SHP77 treated with DMSO at 0.1 percent for 48 hours (cell line): Measurements from ENCODE around the gene TBC1D22A.
A peak's percentile ranks its signal among the peaks of the same experiment; 100 is the strongest.

Experiments
- DNase-seq: peaks from one replicate; lab custom pipeline; 2025; lab: John Stamatoyannopoulos, UW

TBC1D22A gene

GRCh38 chr22:46958658-46959057 is 196.2 kb downstream of the TBC1D22A start:
- no peak for DNase-seq

DNA sequence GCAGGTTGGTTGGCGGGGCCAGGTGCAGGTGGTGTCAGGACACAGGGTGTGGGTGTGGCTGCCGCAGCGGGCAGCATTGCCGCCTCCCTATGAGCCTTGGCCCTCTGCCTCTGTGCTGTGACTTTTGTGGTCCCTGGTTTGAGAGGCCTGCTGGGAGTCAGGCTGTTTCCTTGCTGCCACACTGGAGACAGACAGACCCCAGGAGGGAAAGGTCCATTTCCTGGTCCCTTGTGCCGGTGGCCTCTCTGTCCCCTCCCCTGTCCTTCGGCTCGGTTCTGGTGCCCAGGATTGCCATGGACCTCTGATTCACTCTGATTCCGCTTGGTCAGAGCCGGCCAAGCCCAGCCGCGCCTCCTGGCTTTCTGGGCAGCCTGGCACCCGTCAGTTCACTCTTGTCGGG is 196.9 kb downstream of the TBC1D22A start:
- no peak for DNase-seq

DNA sequence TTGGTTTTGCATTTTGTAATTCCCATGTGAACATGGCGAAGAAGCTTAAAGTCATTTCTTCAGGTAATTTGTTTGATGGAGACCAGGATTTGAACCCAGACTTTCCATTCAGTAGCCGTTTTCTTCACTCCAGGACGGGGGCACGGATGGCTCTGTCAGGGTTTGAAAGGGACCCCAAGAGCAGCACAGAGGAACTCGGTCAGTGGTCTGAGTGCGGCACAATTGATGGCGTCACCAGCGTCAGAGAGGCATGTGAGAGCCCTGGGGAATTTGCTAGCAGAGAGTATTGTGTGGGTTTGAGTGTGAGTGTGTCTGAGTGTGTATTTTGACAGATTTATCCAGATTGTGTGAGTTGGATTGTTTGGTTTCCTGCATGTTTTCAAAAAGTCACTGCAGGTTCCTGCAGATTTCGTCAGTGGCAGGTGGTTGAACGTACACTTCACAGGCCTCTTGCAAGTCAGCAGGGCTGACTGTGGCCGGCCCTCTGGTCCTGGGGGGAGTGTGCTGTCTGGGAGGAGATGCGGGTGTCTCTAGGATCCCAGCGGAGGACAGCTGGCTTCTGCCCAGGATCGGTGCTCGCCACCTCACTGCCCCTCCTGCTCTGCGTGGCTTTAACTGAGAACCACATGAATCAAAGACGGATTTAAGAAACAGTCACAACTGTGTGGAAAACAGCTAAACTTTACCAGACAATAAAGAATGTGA is 199.3 kb downstream of the TBC1D22A start:
- no peak for DNase-seq

DNA sequence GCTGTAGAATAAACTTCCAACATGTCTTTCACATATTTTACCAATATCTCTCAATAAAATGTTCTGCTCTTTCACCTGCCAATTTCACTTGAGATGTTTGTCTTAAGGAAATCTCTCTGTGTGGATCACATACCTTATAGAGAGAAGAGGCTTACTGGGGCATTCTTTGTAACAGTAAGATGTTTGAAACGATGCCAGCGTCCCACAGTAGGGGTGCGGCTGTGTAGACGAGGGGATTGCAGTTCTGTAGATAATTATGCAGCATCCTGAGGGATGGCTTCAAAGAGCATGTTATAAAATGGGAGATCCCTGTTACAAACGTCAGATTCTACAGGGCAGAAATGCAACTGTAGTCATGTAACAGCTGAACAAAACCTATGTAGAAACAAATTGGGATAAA is 200.0 kb downstream of the TBC1D22A start:
- DNase-seq, result no peak

DNA sequence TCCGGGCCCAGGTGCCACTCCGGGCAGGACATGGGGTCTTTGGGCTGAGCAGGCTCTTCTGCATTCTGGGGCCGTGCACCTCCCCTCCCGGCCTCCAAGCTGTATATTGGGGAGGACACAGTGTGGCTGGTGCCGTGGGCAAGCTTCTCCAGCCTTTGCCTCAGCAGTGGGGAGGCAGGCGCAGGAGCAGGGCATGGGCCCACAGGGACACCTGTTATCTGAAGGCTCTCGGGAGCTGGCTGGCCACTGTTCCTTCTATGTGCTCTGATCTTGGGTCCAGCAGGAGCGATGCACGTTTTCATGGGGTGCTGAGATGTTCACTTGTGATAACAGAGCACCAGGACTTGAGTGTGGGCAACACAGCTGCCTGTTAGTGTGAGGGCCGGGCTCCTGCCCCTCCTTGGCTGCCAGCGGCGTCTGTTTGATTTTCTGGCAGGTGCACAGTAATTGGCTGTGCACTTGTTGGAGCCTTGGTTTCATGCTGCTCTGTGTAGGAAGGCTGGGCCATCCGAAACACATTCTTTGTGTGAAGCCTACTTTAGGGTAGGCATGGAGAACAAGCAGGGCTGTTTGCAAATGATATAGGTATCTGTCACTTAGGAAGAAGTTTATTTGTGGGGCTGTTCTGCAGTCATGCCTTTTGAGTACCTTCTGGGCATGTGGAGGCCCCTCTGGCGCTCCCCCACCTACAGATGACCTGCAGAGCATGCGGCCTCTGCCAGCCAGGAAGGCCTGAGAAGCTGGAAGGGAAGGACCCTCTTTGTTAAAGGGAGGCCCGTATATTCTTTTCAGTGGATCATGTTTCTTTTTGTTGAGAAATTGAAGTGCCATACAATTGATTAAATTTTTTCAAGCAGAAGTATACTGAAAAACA is 201.5 kb downstream of the TBC1D22A start:
- DNase-seq, result peak; percentile 91

DNA sequence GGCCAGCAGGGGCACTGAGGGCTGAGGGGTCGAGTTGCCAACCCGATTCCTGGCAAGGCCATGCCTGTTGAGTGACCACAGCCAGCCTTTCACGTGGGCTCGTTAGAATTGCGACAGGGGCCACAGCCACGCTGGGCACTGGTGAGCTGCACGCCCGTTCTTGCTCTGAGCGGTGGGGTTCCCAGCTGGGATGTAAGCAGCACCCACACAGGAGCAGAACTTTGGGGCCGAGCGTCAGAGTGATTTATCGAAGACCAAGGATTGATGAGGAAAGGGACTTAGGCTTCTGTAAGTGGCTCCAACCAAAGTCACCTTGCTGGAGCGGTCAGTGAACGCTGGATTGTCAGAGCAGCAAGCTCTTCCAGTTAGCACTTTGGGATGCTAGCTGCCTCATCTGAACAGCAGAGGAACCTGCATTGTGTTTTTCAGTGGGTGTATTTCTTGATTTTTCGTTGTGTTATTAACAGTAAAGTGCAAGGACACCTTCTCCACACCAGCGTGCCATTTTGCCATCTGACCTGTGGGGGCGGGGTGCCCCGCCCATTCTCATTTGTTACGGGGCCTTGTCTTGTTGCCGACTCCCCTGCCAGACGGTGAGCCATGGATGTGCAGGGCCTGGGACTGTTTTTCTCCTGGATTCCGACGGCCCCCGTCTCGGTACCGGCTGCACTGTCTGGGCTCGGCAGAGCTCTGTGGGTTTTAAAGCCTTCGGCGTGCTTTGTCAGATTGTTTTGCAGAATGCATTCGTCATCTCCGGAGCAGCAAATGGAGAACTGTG is 202.5 kb downstream of the TBC1D22A start:
- no peak for DNase-seq

DNA sequence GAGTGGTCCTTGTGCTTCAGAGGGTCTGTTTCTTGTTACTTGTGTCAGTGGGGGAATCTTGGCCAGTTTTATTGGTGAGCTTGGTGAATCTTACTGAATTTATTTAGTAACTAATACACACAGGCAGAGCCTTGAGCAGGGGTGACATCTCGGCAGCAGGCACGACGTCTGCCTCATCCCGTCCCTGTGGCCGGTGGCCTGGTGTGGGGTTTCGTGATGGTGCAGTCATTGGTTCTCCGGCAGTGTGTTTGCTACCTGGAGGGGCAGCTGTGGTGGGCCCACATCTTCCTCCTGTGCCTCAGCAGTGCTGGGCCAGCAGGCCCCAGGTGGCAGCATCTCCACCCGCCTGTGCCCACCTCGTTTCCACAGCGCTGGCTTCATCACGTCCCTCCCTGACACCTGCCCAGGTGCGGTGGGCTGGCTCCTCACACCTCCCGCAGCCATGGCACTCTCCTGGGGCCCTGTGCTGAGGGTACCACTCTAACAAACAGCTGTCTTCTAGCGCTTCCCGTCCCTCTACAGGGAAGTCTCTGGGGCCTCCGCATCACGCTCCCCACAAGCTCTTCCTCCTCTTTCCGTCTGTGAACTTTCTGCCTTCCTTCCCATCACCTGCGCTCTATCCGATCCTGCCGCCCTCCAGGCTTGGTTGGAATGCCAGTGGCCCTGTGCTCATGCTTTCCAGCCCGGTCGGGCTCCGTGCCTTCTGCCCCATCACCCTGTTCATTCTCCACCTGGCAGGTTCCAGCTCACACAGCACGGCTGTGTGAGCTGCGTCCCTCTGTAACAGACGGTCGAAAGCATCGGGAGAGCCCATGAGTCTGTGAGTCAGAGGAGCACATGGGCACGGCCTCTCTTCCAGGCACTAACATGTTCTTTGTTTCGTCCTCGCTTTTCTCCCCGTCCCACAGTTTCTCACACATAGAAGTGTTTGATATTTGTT is 203.4 kb downstream of the TBC1D22A start:
- DNase-seq, result no peak

DNA sequence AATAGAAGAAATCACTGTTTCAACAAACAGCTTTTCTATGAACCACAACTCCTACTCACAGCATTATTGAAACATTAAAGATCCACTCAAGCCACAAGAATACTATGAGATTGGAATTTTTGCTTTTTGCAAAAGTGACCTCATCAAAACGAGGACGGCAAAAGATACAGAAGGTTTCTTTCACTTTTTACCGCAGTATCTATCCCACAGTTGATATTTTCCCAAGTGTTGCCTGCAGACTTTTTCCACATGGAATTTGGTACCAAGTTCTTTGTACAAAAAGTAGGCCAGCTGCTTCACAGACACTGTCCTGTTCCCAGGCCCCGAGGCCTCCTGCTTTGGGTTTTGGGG is 204.0 kb downstream of the TBC1D22A start:
- DNase-seq, result no peak

DNA sequence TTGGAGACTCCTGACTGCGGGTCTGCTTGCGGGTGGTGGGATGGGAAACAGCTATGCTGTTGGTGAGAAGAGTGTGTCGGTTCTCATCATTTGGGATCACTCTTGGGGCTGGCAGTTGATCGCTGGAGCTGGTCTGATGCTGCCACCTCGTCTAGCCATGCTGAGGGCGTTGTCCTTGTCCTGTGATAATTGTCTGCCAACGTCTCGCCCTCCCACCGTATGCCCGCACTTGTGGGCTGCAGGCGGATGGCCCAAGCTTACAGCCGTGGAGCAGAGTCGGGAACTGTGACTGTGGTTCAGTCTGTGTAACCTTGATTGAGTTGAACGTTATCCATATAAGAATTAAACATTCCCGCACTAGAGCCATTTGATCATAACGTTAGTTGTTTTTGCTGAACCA is 204.4 kb downstream of the TBC1D22A start:
- DNase-seq, result no peak

GRCh38 chr22:46967445-46968358 is 205.3 kb downstream of the TBC1D22A start:
- DNase-seq, result no peak

DNA sequence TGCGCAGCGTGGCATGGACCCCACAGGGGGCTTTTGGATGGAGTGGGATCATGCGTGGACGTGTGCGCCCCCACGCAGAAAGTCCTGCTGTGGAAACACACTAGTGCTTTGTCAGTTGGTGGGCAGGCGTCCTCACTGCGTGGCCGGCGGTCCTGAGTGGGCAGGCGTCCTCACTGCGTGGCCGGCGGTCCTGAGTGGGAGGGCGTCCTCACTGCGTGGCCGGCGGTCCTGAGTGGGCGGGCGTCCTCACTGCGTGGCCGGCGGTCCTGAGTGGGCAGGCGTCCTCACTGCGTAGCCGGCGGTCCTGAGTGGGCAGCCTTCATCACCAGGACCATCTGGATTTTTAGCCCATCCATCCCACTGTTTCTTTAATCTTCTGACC is 205.9 kb downstream of the TBC1D22A start:
- DNase-seq, result no peak

DNA sequence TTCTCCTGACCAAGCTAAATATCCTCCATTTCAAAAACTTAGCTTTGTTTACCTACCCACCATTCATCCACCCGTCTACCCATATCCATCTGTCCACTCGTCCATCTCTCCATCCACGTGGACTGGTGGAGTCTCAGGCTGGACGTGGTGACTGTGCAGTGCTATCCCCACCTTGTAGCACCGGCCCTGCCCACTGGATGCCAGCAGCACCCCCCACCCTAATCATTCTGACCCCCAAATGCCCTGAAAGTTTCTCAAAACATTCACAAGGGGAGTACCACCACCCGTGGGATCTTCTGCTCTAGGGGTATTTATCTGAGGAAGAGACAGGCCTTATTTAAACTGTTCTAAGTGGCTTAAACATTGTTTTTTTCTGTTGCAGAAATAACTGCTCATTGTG is 206.4 kb downstream of the TBC1D22A start:
- no peak for DNase-seq

- DNase-seq, result no peak
Observed at GRCh38 chr22:46969491-46969890, 207.0 kb downstream of the TBC1D22A start.

GRCh38 chr22:46969961-46970360 is 207.5 kb downstream of the TBC1D22A start:
- no peak for DNase-seq

DNA sequence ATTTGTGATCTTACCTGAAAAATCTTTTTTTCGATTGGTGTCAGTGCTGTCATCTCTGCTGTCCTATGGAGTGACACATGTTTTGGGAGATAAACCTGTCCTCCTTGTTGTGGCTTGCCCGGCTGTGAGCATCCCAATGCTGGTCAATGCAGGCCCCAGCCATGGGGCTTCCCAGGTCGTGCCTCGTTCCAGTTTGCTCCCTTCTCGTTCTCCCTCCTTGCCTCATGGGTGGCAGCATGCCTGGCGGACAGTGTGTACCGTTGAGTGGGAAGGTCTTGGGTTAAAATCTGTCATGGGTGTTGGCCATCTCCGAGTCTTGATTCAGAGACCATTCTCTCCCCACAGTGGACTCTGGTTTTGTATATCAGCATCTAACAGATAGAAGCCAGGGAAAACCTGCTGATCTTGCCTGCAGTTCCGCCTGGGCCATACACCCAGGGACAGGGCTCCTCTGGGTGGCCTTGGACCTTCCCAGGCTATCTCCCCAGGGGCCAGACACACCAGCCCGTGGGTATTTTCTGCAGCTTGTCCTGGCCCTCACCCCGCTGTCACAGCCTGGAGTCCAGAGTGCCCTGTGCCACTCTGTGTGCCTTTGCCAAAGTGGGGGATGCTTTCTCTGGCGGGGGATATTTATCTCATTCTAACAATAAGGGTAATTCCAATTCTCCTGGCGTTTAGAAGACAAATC is 208.1 kb downstream of the TBC1D22A start:
- DNase-seq, result no peak

DNA sequence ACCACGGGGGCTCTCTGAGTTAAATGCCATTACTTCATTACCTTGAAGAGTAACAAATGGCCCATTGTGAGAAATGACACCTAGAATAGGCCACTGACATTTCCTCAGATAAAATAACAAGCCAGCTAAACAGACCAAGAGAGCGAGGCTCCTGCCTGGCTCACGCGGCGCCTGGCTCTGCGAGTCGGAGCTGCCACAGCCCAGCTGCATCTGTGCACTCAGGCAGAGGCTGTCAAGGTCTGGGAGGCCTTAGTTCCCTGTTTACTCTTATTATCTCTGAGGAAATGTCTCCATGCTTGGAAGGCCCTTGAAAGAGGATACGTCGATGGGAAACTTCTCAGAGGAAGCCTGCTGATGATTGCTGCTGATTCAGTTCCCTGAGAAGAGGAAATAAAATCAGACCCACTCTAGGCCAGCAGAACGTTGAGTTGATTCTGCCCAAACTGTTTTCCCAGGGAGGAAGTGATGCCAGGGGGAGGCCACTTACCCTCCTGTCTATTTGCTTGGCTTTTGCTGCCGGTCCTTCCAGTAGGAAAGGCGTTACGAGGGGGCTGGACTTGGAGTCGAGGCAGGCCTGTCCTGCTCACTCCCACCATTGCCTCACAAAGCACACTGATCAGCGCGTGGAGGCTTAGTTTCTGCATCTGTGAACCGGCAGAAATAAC is 208.8 kb downstream of the TBC1D22A start:
- DNase-seq, result no peak

DNA sequence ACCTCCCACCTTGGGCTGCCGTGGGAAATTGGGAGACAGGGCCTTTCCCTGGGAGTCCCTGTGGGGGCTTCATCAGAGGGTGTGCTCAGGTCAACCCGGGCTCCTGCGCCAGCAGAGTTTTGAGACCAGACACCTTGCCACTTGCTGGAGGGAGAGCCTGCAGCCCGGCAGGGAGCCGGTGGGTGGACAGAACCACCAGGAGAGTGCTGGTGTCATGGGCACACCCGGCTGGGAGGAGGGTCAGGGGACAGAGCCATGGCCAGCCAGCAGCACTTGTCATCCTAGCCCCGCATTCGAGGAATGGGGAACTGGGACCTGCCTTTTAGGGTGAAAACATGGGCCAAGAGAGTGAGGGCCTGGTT is 209.3 kb downstream of the TBC1D22A start:
- DNase-seq, result no peak

DNA sequence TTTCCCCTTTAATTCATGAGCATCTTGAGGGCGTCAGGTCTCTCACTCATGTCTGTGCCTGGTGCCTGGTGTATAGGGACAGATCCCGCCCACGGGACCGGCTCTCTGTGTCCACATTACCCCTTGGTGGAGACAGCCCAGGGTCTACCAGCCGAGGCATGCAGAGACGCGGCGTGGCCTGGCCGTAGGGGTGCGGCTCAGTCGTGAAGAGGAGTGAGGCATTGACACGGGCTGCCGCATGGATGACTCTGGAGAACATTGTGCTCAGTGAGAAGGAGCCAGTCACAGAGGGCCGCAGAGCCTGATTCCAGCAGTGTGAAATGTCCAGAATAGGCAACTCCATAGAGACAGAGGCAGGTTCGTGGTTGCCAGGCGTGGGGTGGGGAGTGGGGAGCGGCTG is 209.8 kb downstream of the TBC1D22A start:
- DNase-seq, result no peak
